Measurements from ENCODE around the gene DCC.

Gene DCC

DNA sequence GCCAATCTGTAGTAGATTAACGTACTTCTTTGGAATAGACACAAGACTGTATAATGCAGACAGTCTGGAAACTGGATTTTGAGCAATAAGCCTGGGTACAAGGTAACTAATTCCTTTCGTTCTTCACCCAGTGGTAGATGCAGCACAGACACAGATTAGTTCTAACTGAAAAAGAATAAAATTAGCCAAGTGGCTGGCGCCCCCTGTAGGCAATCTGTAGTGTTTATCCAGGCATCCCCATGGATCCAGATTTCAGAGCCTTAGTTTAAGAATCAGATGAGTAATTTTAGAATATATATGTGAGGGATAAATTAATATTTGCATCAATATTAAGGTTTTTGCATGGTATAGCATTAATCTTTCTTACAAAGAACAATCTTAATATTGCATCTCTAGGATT is 563.9 kb downstream of the DCC start:
- H3K79me2 ChIP-seq = no peaks in the 10 kb centered on the region
- no peak overlapping the region for H3K9ac ChIP-seq
- H3K9me3 ChIP-seq (ENCODE audit: control insufficient read depth, low read length) = no peaks in the 10 kb centered on the region
- no peaks in the 10 kb centered on the region for H3K4me1 ChIP-seq
- H3K27ac ChIP-seq = no peak overlapping the region
- no peak overlapping the region for H3K4me3 ChIP-seq (ENCODE audit: low read depth, low read length)
- H2AFZ ChIP-seq = no peak overlapping the region
- no peaks in the 10 kb centered on the region for H3K36me3 ChIP-seq (ENCODE audit: control insufficient read depth, insufficient read depth, low read length)
- TF ChIP-seq, protein P1, sequence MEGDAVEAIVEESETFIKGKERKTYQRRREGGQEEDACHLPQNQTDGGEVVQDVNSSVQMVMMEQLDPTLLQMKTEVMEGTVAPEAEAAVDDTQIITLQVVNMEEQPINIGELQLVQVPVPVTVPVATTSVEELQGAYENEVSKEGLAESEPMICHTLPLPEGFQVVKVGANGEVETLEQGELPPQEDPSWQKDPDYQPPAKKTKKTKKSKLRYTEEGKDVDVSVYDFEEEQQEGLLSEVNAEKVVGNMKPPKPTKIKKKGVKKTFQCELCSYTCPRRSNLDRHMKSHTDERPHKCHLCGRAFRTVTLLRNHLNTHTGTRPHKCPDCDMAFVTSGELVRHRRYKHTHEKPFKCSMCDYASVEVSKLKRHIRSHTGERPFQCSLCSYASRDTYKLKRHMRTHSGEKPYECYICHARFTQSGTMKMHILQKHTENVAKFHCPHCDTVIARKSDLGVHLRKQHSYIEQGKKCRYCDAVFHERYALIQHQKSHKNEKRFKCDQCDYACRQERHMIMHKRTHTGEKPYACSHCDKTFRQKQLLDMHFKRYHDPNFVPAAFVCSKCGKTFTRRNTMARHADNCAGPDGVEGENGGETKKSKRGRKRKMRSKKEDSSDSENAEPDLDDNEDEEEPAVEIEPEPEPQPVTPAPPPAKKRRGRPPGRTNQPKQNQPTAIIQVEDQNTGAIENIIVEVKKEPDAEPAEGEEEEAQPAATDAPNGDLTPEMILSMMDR (IDR thresholded peaks at IDR 0.05) = no peak
- H3K4me2 ChIP-seq (ENCODE audit: low read length) = no peak overlapping the region
- H3K27me3 ChIP-seq (ENCODE audit: control insufficient read depth, insufficient read depth, low read length) = no peaks in the 10 kb centered on the region

GRCh38 chr18:52907543-52908308 is 567.7 kb downstream of the DCC start:
- TF ChIP-seq, protein P1 (IDR thresholded peaks at IDR 0.05) = no peak
- H3K36me3 ChIP-seq (ENCODE audit: control insufficient read depth, insufficient read depth, low read length) = no peaks in the 10 kb centered on the region
- H2AFZ ChIP-seq = no peak overlapping the region
- no peak overlapping the region for H3K9ac ChIP-seq
- no peak overlapping the region for H3K27ac ChIP-seq
- H3K4me3 ChIP-seq (ENCODE audit: low read depth, low read length) = no peak overlapping the region
- no peaks in the 10 kb centered on the region for H3K27me3 ChIP-seq (ENCODE audit: control insufficient read depth, insufficient read depth, low read length)
- H3K4me1 ChIP-seq = no peaks in the 10 kb centered on the region
- no peaks in the 10 kb centered on the region for H3K9me3 ChIP-seq (ENCODE audit: control insufficient read depth, low read length)
- no peaks in the 10 kb centered on the region for H3K79me2 ChIP-seq
- H3K4me2 ChIP-seq (ENCODE audit: low read length) = no peak overlapping the region

- H3K36me3 ChIP-seq (ENCODE audit: control insufficient read depth, insufficient read depth, low read length) = no peaks in the 10 kb centered on the region
Observed at GRCh38 chr18:52914148-52914547, 574.2 kb downstream of the DCC start.

GRCh38 chr18:52920665-52921064 is 580.7 kb downstream of the DCC start:
- no peak overlapping the region for H3K27ac ChIP-seq
- H3K4me3 ChIP-seq (ENCODE audit: low read depth, low read length) = no peak overlapping the region
- H2AFZ ChIP-seq = no peak overlapping the region
- no peaks in the 10 kb centered on the region for H3K27me3 ChIP-seq (ENCODE audit: control insufficient read depth, insufficient read depth, low read length)
- no peak overlapping the region for H3K9ac ChIP-seq
- no peaks in the 10 kb centered on the region for H3K79me2 ChIP-seq
- H3K4me1 ChIP-seq = no peaks in the 10 kb centered on the region
- TF ChIP-seq, protein P1 (IDR thresholded peaks at IDR 0.05) = no peak
- no peaks in the 10 kb centered on the region for H3K36me3 ChIP-seq (ENCODE audit: control insufficient read depth, insufficient read depth, low read length)
- no peak overlapping the region for H3K4me2 ChIP-seq (ENCODE audit: low read length)
- no peaks in the 10 kb centered on the region for H3K9me3 ChIP-seq (ENCODE audit: control insufficient read depth, low read length)

More at GRCh38 chr18:52914148-52914547, 574.2 kb downstream of the DCC start:
- Histone ChIP-seq H3K79me2 (no peaks in the 10 kb centered on the region), H3K9ac (no peak overlapping the region), H3K4me2 (ENCODE audit: low read length) (no peak overlapping the region), H3K9me3 (ENCODE audit: control insufficient read depth, low read length) (no peaks in the 10 kb centered on the region), H2AFZ (no peak overlapping the region), H3K4me1 (no peaks in the 10 kb centered on the region), H3K27me3 (ENCODE audit: control insufficient read depth, insufficient read depth, low read length) (no peaks in the 10 kb centered on the region), H3K4me3 (ENCODE audit: low read depth, low read length) (no peak overlapping the region), H3K27ac (no peak overlapping the region)
- TF ChIP-seq, protein P1 (IDR thresholded peaks at IDR 0.05) = no peak

GRCh38 chr18:52933356-52933755 is 593.4 kb downstream of the DCC start:
- Histone ChIP-seq H3K4me3 (ENCODE audit: low read depth, low read length) (no peak overlapping the region), H3K4me1 (no peaks in the 10 kb centered on the region), H3K27ac (no peak overlapping the region), H3K9ac (no peak overlapping the region), H3K9me3 (ENCODE audit: control insufficient read depth, low read length) (no peaks in the 10 kb centered on the region), H3K27me3 (ENCODE audit: control insufficient read depth, insufficient read depth, low read length) (no peaks in the 10 kb centered on the region), H3K4me2 (ENCODE audit: low read length) (no peak overlapping the region), H3K79me2 (no peaks in the 10 kb centered on the region), H3K36me3 (ENCODE audit: control insufficient read depth, insufficient read depth, low read length) (no peaks in the 10 kb centered on the region), H2AFZ (no peak overlapping the region)
- TF ChIP-seq, protein P1 (IDR thresholded peaks at IDR 0.05) = no peak
